SHP77 (cell line): ENCODE measurements around the gene TXNDC16.
"Not testable (repeated sequence)": the region's sequence is repeated elsewhere in the genome, so short reads cannot be mapped to it uniquely, and the experiment has no call there.

ENCODE experiments used
- DNase-seq, 2 experiments: peaks; one replicate each; lab custom pipeline; 2025; lab: John Stamatoyannopoulos, UW

TXNDC16 gene

GRCh38 chr14:52545584-52546317, 6.6 kb downstream of the TXNDC16 start:
- no peak for DNase-seq

DNA sequence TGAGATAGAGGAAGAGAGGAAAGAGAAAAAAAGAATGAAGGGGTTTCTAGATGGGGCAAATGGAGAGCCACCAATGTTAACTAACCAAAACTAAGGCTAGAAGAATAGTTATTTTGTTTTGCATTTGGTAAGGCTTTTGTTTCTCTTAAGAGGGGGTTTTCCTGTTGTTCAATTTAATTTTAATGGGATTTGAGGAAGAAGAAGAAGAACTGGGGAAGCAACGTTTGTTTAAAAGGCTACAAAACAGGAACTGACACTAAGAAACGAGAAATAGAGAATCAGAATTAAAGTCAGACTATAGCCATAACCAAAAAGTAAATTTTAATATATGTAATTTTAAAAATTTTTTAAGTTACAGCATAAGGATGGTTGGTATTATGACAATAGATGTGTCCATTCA, 13.7 kb downstream of the TXNDC16 start:
- no peak for DNase-seq

GRCh38 chr14:52536269-52536668, 16.0 kb downstream of the TXNDC16 start:
- DNase-seq: no peak

GRCh38 chr14:52531481-52531880, 20.8 kb downstream of the TXNDC16 start:
- DNase-seq: no peak

DNA sequence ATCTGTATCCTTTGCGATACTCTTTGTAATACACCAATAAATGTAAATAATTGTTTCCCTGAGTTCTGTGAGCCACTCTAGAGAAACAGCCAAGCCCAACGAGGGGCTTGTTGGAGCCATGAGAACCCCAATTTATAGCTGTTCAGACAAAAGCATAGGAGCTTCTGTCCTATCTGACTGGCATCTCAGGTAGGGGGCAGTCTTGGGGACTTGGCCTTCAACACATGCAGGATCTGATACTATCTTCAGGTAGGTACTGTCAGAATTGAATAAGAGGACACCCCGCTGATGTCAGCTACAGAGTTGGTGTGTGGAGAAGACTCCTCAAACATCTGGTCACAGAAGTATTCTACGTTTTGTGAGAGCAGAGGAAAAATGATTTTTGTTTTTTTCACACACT, 25.3 kb downstream of the TXNDC16 start:
- no peak for DNase-seq

DNA sequence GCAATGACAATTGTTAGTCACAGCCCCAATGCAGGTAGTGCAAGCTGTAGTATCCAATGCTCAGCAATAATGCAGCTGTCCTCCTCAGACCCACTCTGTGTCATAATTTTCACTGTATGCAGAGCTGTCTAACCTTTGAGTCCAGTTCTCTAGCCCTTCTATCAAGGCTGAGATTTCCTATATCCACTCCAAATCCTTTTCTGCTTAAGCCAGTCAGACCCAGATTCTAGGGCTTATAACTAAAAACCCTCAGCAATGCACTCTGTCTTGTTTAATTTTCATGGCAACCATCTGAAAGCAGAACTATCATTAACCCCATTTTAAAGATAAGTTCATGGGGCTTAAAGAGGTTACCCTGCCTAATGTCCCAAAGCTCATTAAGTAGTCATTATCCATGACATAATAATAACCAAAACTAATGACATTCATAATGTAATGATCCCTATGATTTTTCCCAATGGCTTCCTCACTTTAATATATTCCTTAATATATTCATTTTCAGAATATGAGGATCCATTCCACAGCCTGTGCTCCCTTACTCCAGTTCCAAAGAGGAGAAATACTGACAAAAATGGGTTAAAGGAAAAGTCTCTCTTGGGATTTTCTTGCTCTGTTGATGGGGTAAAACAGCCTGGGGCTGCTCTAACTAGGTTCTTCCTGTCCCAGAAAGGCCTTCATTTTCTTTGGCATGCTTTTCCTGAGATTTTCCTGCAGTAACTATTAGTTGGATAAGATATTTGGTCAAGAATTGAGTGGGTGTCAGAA, 29.5 kb downstream of the TXNDC16 start:
- no peak for DNase-seq

DNA sequence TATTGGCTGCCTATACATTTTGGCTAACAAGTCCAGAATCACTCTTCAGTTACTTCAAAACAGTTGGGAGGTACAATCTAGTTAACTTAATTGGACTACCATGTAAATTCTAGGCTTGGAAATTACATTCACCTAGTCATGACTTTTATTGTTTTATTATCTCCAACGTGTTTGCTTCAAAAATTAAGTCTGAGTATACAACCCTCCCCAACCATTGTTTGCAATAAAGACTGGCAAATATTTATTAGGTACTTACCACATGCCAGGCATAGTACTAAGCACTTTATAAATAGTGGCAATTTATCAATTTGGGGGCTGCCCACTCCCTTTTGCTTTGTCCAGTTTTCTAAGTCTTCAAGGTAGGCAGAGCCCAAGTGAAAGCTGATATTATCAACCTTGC, 30.3 kb downstream of the TXNDC16 start:
- no peak for DNase-seq

GRCh38 chr14:52514046-52514811, 38.1 kb downstream of the TXNDC16 start:
- no peak for DNase-seq

GRCh38 chr14:52513249-52513648, 39.1 kb downstream of the TXNDC16 start:
- DNase-seq: no peak

DNA sequence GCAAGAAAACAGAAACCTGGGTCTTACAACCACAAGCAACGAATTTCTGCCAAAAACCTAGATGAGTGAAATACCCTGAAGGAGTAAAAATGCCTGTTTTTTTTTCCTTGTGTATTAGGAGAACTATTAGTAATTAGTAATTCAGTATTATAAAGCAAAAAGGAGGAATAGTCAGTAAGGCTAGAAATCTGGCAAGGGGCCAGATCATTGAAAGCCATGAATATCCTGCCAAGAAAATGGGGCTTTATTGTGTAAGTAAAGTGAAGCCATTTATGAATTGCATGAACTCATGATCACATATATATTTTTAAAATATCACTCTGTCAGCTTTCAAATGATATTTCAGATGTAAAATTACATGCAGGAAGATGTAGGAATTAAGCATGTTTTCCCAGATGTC, 57.9 kb downstream of the TXNDC16 start:
- no peak for DNase-seq

- DNase-seq: no peak
Observed at GRCh38 chr14:52485350-52485960, 66.8 kb downstream of the TXNDC16 start.

DNA sequence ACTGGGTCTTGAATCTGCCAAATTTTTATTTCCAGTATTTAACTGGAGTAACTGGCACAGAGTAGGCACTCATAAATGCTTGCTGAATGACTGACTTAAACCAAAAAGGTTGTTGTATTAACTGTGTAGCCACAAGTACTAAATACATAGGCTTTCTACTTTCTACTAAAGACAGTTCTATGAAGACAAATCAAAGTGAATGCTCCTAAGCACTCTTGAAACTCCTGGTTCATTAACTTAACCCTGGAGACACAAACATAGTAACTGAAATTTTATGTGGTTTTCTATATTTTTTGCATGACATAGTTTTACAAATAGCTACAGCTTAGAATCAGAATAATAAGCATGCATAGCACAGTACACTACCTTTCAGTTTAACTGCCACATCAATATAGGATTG, 70.4 kb downstream of the TXNDC16 start:
- no peak for DNase-seq

- peak; percentile 8 for DNase-seq
Observed at GRCh38 chr14:52473557-52473956, 78.7 kb downstream of the TXNDC16 start.

GRCh38 chr14:52472728-52473127, 79.6 kb downstream of the TXNDC16 start:
- no peak for DNase-seq

- not testable (repeated sequence) for DNase-seq
Observed at GRCh38 chr14:52472251-52472650, 80.1 kb downstream of the TXNDC16 start.

GRCh38 chr14:52467515-52468266, 84.6 kb downstream of the TXNDC16 start:
- no peak for DNase-seq

DNA sequence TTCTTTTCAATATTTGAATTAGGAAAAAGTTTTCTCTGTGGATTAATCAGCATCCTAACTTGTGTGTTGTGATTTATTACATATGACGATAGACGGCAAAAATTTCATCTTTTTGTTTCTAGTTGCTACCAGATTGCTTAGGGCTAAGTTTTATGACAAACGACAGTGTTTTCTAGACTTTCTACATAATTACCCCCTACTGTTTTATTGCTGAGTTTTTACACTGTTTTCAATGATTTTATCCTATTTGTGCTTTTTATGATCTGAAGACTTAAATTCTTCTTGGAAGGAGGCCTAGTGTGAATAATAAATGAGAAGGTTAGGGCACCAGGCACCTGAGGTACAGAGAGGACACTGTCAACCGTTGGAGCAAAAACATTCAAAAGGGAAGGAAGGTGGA, 88.1 kb downstream of the TXNDC16 start:
- DNase-seq: no peak

DNA sequence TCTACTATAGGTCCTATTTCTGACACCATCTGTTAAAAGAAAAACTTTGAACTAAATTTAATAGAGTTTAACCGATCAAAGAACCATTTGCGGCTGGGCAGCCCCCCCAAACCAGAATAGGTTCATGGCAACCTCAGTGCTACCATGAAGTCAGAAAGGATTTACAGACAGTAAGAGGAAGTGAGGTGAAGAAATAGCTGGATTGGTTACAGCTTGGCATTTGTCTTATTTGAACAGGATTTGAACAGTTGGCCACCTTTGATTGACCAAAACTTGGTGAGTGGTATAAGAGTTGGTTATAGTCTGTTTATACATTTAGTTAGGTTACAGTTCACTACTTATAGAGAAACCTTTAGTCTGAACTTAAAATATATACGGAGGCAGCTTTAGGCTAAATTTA, 88.9 kb downstream of the TXNDC16 start:
- no peak for DNase-seq

DNA sequence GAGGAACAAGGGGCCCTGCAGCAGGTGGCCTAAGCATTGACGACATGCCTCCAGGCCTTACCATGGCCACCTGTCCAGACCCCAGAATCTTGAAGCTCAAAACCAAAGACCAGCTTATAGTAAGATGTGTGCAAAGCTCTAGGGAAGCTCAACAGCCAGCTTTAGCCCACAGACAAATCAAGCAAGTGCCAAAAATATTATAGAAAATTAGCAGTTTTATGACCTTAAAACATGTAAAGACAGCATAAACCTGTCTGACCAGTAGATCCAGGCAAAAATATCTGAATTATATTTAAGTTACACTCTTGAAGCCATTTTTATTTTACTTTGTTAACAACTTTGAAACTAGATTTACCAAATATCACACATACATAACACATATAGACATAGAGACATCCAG, 90.6 kb downstream of the TXNDC16 start:
- DNase-seq: no peak

DNA sequence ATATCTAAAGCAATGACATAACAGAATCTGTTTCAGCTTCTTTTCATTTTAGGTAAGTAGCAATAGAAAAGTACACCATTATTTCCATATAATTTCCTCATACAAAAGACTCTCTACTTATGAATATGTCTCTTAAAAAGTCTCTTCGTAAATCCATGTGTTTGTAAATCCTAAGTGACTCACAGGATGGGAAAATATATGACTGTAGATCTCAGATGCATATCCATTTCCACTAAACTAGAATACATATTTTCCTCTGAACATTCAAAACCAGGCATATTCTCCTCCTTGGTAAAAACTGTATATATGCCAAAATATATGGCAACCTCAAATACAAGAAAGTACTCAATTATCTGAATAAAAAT, 93.6 kb downstream of the TXNDC16 start:
- DNase-seq: no peak

DNA sequence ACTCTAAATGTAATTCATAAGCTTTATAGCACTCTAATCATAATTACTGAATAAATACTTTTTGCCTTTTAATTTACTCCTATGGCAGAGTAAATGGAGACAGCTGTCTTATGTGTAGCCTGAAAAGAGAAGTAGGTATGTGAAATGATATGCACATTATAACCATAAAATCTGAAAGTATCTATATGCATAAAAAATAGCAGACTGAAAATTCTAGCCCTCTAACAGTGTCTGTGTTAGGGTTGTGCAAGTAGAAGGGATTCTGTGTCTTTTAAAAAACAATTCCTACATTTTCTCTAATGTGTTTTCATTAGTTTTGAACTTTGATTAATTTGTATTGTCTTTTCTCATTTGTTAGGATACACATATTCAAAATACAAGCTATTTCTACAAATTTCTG, 94.9 kb downstream of the TXNDC16 start:
- DNase-seq: no peak
